Measurements from ENCODE around the gene IGSF21.

The IGSF21 gene

DNA sequence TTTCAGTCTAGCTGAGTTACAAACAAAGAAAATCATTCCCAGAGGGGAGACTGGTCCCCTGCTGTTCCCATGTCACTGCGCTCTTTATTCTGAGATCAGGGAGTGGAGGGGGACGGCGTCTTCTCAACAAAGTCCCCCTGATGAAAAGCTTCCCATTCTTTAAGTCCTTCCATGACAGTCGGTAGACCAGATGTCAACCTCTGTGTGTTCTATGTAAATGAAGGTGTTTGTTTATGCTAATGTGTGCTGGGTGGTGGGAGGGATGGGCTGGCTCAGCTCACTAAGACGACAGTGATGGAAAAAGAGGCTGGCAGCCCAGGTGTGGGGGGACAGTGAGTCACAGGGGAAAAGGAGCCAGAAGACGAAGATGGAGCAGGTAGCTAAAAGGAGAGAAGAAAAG is 225.0 kb downstream of the IGSF21 start:
- Histone ChIP-seq H3K9ac (ENCODE audit: low read length) (no peak overlapping the region), H3K27me3 (ENCODE audit: control insufficient read depth, insufficient read depth, low read length) (no peaks in the 10 kb centered on the region), H3K9me3 (ENCODE audit: control insufficient read depth, insufficient read depth, low read depth, low read length) (no peaks in the 10 kb centered on the region), H3K4me3 (ENCODE audit: low read depth, low read length) (no peak overlapping the region), H3K36me3 (ENCODE audit: control insufficient read depth, insufficient read depth, low read length) (no peaks in the 10 kb centered on the region), H3K4me1 (ENCODE audit: control insufficient read depth, insufficient read depth, low read length) (peaks cover 12% of the 10 kb centered on the region), H3K27ac (ENCODE audit: low read depth, low read length) (no peak overlapping the region)

DNA sequence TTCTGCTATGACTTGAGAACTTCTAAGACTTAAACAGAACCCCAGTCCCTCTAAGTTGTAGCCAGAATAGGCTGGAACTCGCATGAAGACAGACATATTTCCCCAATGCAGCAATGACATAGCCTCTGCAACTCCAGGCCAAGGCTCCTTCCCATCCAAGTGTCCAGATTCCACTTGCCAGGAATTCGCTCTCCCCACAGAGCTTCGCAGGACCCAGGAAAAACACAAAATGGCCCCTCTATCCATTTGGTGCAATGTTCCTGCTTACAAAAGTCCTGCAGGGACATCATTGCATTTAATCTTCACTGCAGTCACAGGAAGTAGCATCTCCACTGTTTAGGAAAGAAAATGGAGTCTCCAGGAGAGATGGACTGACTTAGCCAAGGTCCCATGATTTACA is 225.6 kb downstream of the IGSF21 start:
- peaks cover 12% of the 10 kb centered on the region for H3K4me1 ChIP-seq (ENCODE audit: control insufficient read depth, insufficient read depth, low read length)
- H3K36me3 ChIP-seq (ENCODE audit: control insufficient read depth, insufficient read depth, low read length), result no peaks in the 10 kb centered on the region
- H3K27ac ChIP-seq (ENCODE audit: low read depth, low read length), result no peak overlapping the region
- H3K27me3 ChIP-seq (ENCODE audit: control insufficient read depth, insufficient read depth, low read length), result no peaks in the 10 kb centered on the region
- no peaks in the 10 kb centered on the region for H3K9me3 ChIP-seq (ENCODE audit: control insufficient read depth, insufficient read depth, low read depth, low read length)
- H3K4me3 ChIP-seq (ENCODE audit: low read depth, low read length), result no peak overlapping the region
- no peak overlapping the region for H3K9ac ChIP-seq (ENCODE audit: low read length)

DNA sequence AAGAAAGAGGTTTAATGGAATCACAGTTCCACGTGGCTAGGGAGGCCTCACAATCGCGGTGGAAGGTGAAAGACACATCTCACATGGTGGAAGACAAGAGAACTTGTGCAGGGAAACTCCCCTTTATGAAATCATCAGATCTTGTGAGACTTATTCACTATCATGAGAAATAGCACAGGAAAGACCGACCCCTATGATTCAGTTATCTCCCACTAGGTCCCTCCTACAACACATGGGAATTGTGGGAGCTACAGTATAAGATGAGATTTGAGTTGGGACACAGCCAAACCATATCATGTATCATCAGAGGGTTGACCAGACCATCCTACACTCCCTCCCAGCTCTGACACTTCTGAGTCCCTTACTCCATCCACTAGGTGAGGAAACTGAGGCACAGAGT is 229.2 kb downstream of the IGSF21 start:
- no peaks in the 10 kb centered on the region for H3K36me3 ChIP-seq (ENCODE audit: control insufficient read depth, insufficient read depth, low read length)
- no peak overlapping the region for H3K4me3 ChIP-seq (ENCODE audit: low read depth, low read length)
- no peaks in the 10 kb centered on the region; the same call in 1 of the 2 replicates for H3K27me3 ChIP-seq (ENCODE audit: control insufficient read depth, insufficient read depth, low read length)
- H3K27ac ChIP-seq (ENCODE audit: low read depth, low read length), result no peak overlapping the region
- H3K4me1 ChIP-seq (ENCODE audit: control insufficient read depth, insufficient read depth, low read length), result peaks cover 12% of the 10 kb centered on the region
- no peak overlapping the region for H3K9ac ChIP-seq (ENCODE audit: low read length)
- no peaks in the 10 kb centered on the region for H3K9me3 ChIP-seq (ENCODE audit: control insufficient read depth, insufficient read depth, low read depth, low read length)

DNA sequence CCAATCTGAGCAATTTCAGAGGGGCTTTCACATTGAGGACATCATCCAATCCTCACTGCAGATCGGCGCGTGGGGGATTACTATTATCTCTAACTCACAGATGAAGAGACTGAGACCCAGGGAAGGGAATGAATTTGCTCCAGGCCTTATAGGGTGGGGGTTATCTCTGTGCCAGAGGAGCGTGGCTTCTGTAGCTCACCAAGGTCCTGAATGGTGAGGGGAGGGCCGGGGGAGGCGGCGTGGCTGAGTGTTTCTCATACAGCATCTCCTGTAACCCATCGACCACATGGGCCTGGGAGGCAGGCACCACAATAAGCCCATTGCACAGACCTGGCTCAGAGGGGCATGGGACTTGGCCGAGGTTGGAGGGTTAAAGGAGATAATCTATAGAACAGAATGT is 230.2 kb downstream of the IGSF21 start:
- Histone ChIP-seq H3K4me1 (ENCODE audit: control insufficient read depth, insufficient read depth, low read length) (peaks cover 8% of the 10 kb centered on the region), H3K27ac (ENCODE audit: low read depth, low read length) (no peak overlapping the region), H3K27me3 (ENCODE audit: control insufficient read depth, insufficient read depth, low read length) (no peaks in the 10 kb centered on the region; the same call in 1 of the 2 replicates), H3K9ac (ENCODE audit: low read length) (no peak overlapping the region), H3K4me3 (ENCODE audit: low read depth, low read length) (no peak overlapping the region), H3K9me3 (ENCODE audit: control insufficient read depth, insufficient read depth, low read depth, low read length) (no peaks in the 10 kb centered on the region), H3K36me3 (ENCODE audit: control insufficient read depth, insufficient read depth, low read length) (no peaks in the 10 kb centered on the region)

DNA sequence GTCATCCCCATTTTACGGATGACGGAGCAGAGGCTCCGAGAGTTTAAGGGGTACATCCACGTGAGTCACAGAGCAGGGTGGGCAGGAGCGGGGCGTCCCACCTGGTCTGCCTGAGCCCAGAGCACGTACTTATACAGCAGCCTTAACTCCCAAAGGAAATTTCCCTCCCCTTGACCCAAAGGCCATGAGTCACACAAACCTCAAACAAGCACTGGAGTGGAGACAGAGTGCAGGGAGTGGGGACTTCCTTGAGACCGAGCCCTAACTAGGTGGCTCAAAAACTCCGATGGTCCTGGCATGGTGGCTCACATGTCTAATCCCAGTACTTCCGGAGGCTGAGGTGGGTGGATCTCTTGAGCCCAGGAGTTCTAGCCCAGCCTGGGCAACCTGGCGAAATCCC is 231.6 kb downstream of the IGSF21 start:
- no peaks in the 10 kb centered on the region for H3K4me1 ChIP-seq (ENCODE audit: control insufficient read depth, insufficient read depth, low read length)
- H3K27me3 ChIP-seq (ENCODE audit: control insufficient read depth, insufficient read depth, low read length), result no peaks in the 10 kb centered on the region; the same call in 1 of the 2 replicates

DNA sequence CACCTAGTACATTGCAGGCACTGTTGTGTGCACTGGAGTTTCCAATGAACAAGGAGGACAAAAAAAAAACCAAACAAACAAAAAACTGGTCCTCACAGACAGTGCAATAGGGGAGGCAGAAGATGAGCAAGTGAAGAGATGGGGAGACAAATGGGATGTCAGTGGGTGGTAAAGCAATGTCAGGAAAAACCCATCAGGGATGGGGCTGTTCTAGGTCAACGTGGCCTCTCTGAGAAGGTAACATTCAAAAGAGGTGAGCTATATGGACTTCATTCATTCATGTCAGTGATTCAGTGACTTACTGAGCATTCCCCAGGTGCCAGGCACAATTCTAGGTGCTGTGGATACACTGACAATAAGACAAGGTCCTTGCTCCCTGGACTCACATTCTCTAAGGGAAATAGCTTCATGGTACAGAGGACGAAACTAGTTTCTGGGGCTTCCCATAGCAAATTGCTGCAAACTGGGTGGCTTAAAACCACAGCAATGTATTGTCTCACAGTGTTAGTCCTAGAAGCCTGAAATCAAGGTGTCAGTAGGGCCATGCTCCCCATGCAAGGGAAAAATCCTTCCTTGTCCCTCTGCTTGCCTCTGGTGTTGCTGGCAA is 232.7 kb downstream of the IGSF21 start:
- H3K4me3 ChIP-seq (ENCODE audit: low read depth, low read length), result no peak overlapping the region
- no peaks in the 10 kb centered on the region; the same call in 1 of the 2 replicates for H3K27me3 ChIP-seq (ENCODE audit: control insufficient read depth, insufficient read depth, low read length)
- H3K27ac ChIP-seq (ENCODE audit: low read depth, low read length), result no peak overlapping the region
- H3K9ac ChIP-seq (ENCODE audit: low read length), result no peak overlapping the region
- H3K4me1 ChIP-seq (ENCODE audit: control insufficient read depth, insufficient read depth, low read length), result peaks cover 7% of the 10 kb centered on the region; the same call in 1 of the 2 replicates
- no peaks in the 10 kb centered on the region for H3K9me3 ChIP-seq (ENCODE audit: control insufficient read depth, insufficient read depth, low read depth, low read length)
- H3K36me3 ChIP-seq (ENCODE audit: control insufficient read depth, insufficient read depth, low read length), result no peaks in the 10 kb centered on the region

More for the DNA sequence above, 231.6 kb downstream of the IGSF21 start:
- H3K27ac ChIP-seq (ENCODE audit: low read depth, low read length), result no peak overlapping the region
- H3K4me3 ChIP-seq (ENCODE audit: low read depth, low read length), result no peak overlapping the region
- H3K9me3 ChIP-seq (ENCODE audit: control insufficient read depth, insufficient read depth, low read depth, low read length), result no peaks in the 10 kb centered on the region
- H3K9ac ChIP-seq (ENCODE audit: low read length), result no peak overlapping the region
- H3K36me3 ChIP-seq (ENCODE audit: control insufficient read depth, insufficient read depth, low read length), result no peaks in the 10 kb centered on the region

DNA sequence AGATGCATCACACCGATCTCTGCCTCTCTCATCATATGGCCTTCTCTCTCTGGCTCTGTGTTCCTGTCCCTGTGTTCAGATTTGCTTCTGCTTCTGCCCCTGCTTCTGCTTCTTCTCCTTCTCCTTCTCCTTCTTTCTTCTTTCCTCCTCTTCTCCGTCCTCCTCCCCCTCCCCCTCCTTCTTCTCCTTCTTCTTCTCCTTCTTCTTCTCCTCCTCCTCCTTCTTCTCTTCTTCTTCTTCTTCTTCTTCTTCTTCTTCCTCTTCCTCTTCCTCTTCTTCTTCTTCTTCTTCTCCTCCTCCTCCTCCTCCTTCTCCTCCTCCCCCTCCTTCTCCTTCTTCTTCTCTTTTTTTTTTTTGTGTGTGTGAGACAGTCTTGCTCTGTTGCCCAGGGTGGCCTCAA is 233.2 kb downstream of the IGSF21 start:
- Histone ChIP-seq H3K27me3 (ENCODE audit: control insufficient read depth, insufficient read depth, low read length) (no peaks in the 10 kb centered on the region; the same call in 1 of the 2 replicates), H3K9ac (ENCODE audit: low read length) (no peak overlapping the region), H3K36me3 (ENCODE audit: control insufficient read depth, insufficient read depth, low read length) (no peaks in the 10 kb centered on the region), H3K4me1 (ENCODE audit: control insufficient read depth, insufficient read depth, low read length) (peaks cover 7% of the 10 kb centered on the region; the same call in 1 of the 2 replicates), H3K4me3 (ENCODE audit: low read depth, low read length) (no peak overlapping the region), H3K9me3 (ENCODE audit: control insufficient read depth, insufficient read depth, low read depth, low read length) (no peaks in the 10 kb centered on the region), H3K27ac (ENCODE audit: low read depth, low read length) (no peak overlapping the region)

DNA sequence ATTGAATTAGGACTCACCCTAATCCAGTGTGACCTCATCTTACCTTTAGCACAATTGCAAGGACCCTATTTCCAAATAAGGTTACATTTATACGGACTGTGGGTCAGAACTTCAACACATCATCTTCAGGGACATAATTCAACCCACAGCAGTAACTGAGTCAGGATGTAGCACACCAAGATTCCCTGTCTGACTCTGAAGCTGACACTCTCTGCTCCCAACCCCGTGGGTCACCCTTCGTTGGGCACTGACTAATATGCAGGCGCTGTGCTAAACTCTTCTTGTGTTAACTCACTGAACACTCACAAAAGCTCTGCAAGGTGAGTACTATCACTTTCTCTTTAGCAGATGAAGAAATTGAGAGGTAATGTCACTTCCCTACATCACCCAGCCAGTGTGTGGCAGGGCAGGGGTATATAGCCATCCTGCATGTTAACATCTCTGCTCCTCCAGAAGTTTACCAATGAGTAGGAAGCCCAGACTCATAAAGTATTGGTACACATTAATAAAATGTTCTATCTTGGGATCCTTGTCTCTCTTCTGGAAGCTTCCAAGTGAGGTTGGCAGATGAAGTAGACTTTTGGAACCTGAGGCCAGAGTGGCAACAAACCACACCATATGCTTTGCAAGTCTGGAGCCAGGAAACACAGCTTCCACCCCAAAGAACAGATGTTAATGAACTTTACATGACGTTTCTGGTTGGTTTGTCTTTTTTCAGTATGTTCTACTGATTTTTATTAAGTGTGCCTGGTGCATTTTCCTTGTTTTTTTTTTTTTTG is 233.9 kb downstream of the IGSF21 start:
- H3K27ac ChIP-seq (ENCODE audit: low read depth, low read length), result no peak overlapping the region
- H3K4me3 ChIP-seq (ENCODE audit: low read depth, low read length), result no peak overlapping the region
- no peaks in the 10 kb centered on the region; the same call in 1 of the 2 replicates for H3K27me3 ChIP-seq (ENCODE audit: control insufficient read depth, insufficient read depth, low read length)
- no peaks in the 10 kb centered on the region for H3K9me3 ChIP-seq (ENCODE audit: control insufficient read depth, insufficient read depth, low read depth, low read length)
- peaks cover 7% of the 10 kb centered on the region; the same call in 1 of the 2 replicates for H3K4me1 ChIP-seq (ENCODE audit: control insufficient read depth, insufficient read depth, low read length)
- H3K9ac ChIP-seq (ENCODE audit: low read length), result no peak overlapping the region
- no peaks in the 10 kb centered on the region for H3K36me3 ChIP-seq (ENCODE audit: control insufficient read depth, insufficient read depth, low read length)

DNA sequence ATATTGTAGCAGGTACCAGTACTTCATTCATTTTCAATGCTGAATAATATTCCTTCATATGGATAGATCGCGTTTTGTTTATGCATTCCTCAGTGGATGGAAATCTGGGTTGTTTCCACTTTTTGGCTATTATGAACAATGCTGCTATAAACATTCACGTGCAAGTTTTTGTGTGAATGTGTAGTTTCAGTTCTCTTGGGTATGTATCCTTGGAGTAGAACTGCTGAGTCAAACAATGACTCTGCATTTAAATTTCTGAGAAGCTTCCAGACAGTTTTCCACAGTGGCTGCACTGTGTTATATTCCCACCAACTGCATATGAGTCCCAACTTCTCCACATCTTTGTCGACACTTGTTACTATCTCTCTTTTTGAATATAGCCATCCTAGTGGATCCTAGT is 235.1 kb downstream of the IGSF21 start:
- peaks cover 7% of the 10 kb centered on the region; the same call in 1 of the 2 replicates for H3K4me1 ChIP-seq (ENCODE audit: control insufficient read depth, insufficient read depth, low read length)
- H3K4me3 ChIP-seq (ENCODE audit: low read depth, low read length), result no peak overlapping the region
- no peak overlapping the region for H3K27ac ChIP-seq (ENCODE audit: low read depth, low read length)
- H3K9me3 ChIP-seq (ENCODE audit: control insufficient read depth, insufficient read depth, low read depth, low read length), result no peaks in the 10 kb centered on the region
- no peaks in the 10 kb centered on the region for H3K36me3 ChIP-seq (ENCODE audit: control insufficient read depth, insufficient read depth, low read length)
- no peaks in the 10 kb centered on the region; the same call in 1 of the 2 replicates for H3K27me3 ChIP-seq (ENCODE audit: control insufficient read depth, insufficient read depth, low read length)
- H3K9ac ChIP-seq (ENCODE audit: low read length), result no peak overlapping the region

DNA sequence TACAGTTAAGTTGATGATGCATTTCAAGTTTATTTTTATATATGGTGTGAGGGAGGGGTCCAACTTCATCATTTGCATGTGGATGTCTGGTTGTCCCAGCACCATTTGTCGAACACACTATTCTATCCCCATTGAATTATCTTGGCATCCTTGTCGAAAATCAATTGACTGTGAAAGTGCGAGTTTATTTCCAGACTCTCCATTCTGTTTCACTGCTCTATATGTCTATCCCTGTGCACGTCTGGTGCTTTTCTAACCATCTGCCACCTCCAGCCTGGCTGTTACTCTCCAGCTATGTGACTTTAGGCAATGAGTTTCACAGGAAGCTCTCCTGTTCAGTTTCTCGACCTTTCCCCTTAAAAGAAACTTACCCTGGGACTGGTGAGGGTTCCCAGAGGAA is 236.0 kb downstream of the IGSF21 start:
- no peaks in the 10 kb centered on the region; the same call in 1 of the 2 replicates for H3K27me3 ChIP-seq (ENCODE audit: control insufficient read depth, insufficient read depth, low read length)
- no peaks in the 10 kb centered on the region for H3K9me3 ChIP-seq (ENCODE audit: control insufficient read depth, insufficient read depth, low read depth, low read length)
- H3K27ac ChIP-seq (ENCODE audit: low read depth, low read length), result no peak overlapping the region
- H3K9ac ChIP-seq (ENCODE audit: low read length), result no peak overlapping the region
- peaks cover 10% of the 10 kb centered on the region for H3K4me1 ChIP-seq (ENCODE audit: control insufficient read depth, insufficient read depth, low read length)
- no peak overlapping the region for H3K4me3 ChIP-seq (ENCODE audit: low read depth, low read length)
- H3K36me3 ChIP-seq (ENCODE audit: control insufficient read depth, insufficient read depth, low read length), result no peaks in the 10 kb centered on the region

DNA sequence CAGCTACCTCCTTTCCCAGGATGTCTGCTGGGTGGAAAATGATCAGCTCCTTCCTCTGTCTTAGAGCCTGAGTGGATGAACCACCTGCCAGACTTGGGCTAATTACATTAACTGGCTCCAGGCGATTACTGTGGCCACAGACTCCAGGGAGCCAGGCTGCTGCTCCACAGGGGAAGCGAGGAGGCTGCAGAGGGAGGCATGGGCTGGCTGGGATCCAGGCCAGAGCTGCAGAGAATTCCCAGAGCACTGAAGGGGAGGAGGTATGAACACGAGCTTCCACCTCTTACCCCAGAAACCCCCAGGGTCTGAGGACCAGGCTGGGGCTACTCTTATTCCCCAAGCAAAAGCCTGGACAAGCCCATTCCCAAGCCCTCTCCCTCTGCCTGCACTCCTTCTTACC is 237.2 kb downstream of the IGSF21 start:
- H3K27ac ChIP-seq (ENCODE audit: low read depth, low read length), result no peak overlapping the region
- H3K27me3 ChIP-seq (ENCODE audit: control insufficient read depth, insufficient read depth, low read length), result no peaks in the 10 kb centered on the region; the same call in 1 of the 2 replicates
- H3K4me1 ChIP-seq (ENCODE audit: control insufficient read depth, insufficient read depth, low read length), result peaks cover 13% of the 10 kb centered on the region
- H3K4me3 ChIP-seq (ENCODE audit: low read depth, low read length), result no peak overlapping the region
- no peak overlapping the region for H3K9ac ChIP-seq (ENCODE audit: low read length)
- H3K36me3 ChIP-seq (ENCODE audit: control insufficient read depth, insufficient read depth, low read length), result no peaks in the 10 kb centered on the region
- no peaks in the 10 kb centered on the region for H3K9me3 ChIP-seq (ENCODE audit: control insufficient read depth, insufficient read depth, low read depth, low read length)
